ENCODE measurements around the gene CELA1. TPM values are rescaled to one million over a fixed set of nuclear protein-coding genes. Genes with fewer than 3 reads are reported as not detected.

The CELA1 gene
- total RNA-seq, 2 experiments from 2014 or later: not detected

- H3K79me2 ChIP-seq (ENCODE audit: insufficient read depth, low read depth, low read length): no peaks in the 10 kb centered on the region
These were observed 22.4 kb upstream of the CELA1 start for GRCh38 chr12:51368640-51369517.

GRCh38 chr12:51365276-51365675, 18.8 kb upstream of the CELA1 start:
- Histone ChIP-seq H3K27ac (ENCODE audit: low read depth, low read length, poor library complexity, severe bottlenecking) (no peak overlapping the region), H3K79me2 (ENCODE audit: insufficient read depth, low read depth, low read length) (no peaks in the 10 kb centered on the region), H2AFZ (ENCODE audit: low read length) (no peak overlapping the region), H3K9me2 (ENCODE audit: insufficient read depth, low read length) (no peaks in the 10 kb centered on the region), H3K9me3 (ENCODE audit: low read length) (no peaks in the 10 kb centered on the region), H4K20me1 (ENCODE audit: insufficient read depth, low read length) (no peaks in the 10 kb centered on the region), H3K36me3 (ENCODE audit: insufficient read depth, low read length) (no peaks in the 10 kb centered on the region), H3K4me2 (ENCODE audit: low read length) (no peak overlapping the region), H3K4me1 (ENCODE audit: insufficient read depth, low read length, poor library complexity, severe bottlenecking) (peaks cover 21% of the 10 kb centered on the region), H3K4me3 (ENCODE audit: low read depth, low read length, poor library complexity, severe bottlenecking) (no peak overlapping the region)
- intact Hi-C loops (cut with micrococcal nuclease; ENCODE audit: unreplicated experiment): no loop called here
- POLR2A ChIA-PET: no interaction called here
- no peak for DNase-seq (ENCODE audit: low spot score)
- TF ChIP-seq EZH2phosphoT487 (IDR thresholded peaks at IDR 0.05; ENCODE audit: borderline replicate concordance, low read depth, low read length) (no peak), CTCF (conservative IDR thresholded peaks at IDR 0.05; ENCODE audit: low read length) (no peak)
- BruUV-seq (replicated peaks): no TSS peak
- CTCF ChIA-PET (ENCODE audit: unreplicated experiment): no interaction called here

More at GRCh38 chr12:51368640-51369517, 22.4 kb upstream of the CELA1 start:
- H3K36me3 ChIP-seq (ENCODE audit: insufficient read depth, low read length): no peaks in the 10 kb centered on the region
- no peak for TF ChIP-seq CTCF (conservative IDR thresholded peaks at IDR 0.05; ENCODE audit: low read length)
- TF ChIP-seq EZH2phosphoT487 (IDR thresholded peaks at IDR 0.05; ENCODE audit: borderline replicate concordance, low read depth, low read length): no peak
- H3K27ac ChIP-seq (ENCODE audit: low read depth, low read length, poor library complexity, severe bottlenecking): no peak overlapping the region
- ChIA-PET POLR2A (interaction anchor here (0.5 to 1.1 kb wide), 3 partner anchors 19 to 371 kb away, joined by 3 to 6 read pairs (median 3); partner anchors contain the start of gene CSRNP2), CTCF (ENCODE audit: unreplicated experiment) (interaction anchor here (0.6 kb wide), 1 partner anchor 150 kb away, joined by 4 read pairs; no protein-coding TSS in a partner anchor)
- H4K20me1 ChIP-seq (ENCODE audit: insufficient read depth, low read length): peaks cover 7% of the 10 kb centered on the region; the same call in 1 of the 2 replicates
- H3K4me3 ChIP-seq (ENCODE audit: low read depth, low read length, poor library complexity, severe bottlenecking): peak overlapping the region; percentile 8
- BruUV-seq (replicated peaks): no TSS peak
- H2AFZ ChIP-seq (ENCODE audit: low read length): no peak overlapping the region
- H3K9me3 ChIP-seq (ENCODE audit: low read length): no peaks in the 10 kb centered on the region
- intact Hi-C loops (cut with micrococcal nuclease; ENCODE audit: unreplicated experiment): loop anchor here (2.0 kb wide), 1 partner anchor 44 kb away; the partner anchor contains the start of gene BIN2
- H3K9me2 ChIP-seq (ENCODE audit: insufficient read depth, low read length): no peaks in the 10 kb centered on the region
- DNase-seq (ENCODE audit: low spot score): peak; percentile 95
- peak overlapping the region; percentile 50 for H3K4me2 ChIP-seq (ENCODE audit: low read length)
- peaks cover 21% of the 10 kb centered on the region for H3K4me1 ChIP-seq (ENCODE audit: insufficient read depth, low read length, poor library complexity, severe bottlenecking)

- no peak overlapping the region for H3K27ac ChIP-seq (ENCODE audit: low read depth, low read length, poor library complexity, severe bottlenecking)
- no peak overlapping the region for H2AFZ ChIP-seq (ENCODE audit: low read length)
- intact Hi-C loops (cut with micrococcal nuclease; ENCODE audit: unreplicated experiment): no loop called here
- no peak overlapping the region for H3K4me2 ChIP-seq (ENCODE audit: low read length)
- ChIA-PET POLR2A (interaction anchor here (0.6 kb wide), 1 partner anchor 22 kb away, joined by 3 read pairs; no protein-coding TSS in a partner anchor), CTCF (ENCODE audit: unreplicated experiment) (interaction anchor here (0.6 kb wide), 1 partner anchor 83 kb away, joined by 3 read pairs; no protein-coding TSS in a partner anchor)
- H3K79me2 ChIP-seq (ENCODE audit: insufficient read depth, low read depth, low read length): no peaks in the 10 kb centered on the region
- H3K36me3 ChIP-seq (ENCODE audit: insufficient read depth, low read length): no peaks in the 10 kb centered on the region
- no peaks in the 10 kb centered on the region for H4K20me1 ChIP-seq (ENCODE audit: insufficient read depth, low read length)
- H3K4me1 ChIP-seq (ENCODE audit: insufficient read depth, low read length, poor library complexity, severe bottlenecking): peaks cover 14% of the 10 kb centered on the region
- H3K4me3 ChIP-seq (ENCODE audit: low read depth, low read length, poor library complexity, severe bottlenecking): no peak overlapping the region
- no peak for DNase-seq (ENCODE audit: low spot score)
- BruUV-seq (replicated peaks): no TSS peak
- H3K9me2 ChIP-seq (ENCODE audit: insufficient read depth, low read length): no peaks in the 10 kb centered on the region
- H3K9me3 ChIP-seq (ENCODE audit: low read length): no peaks in the 10 kb centered on the region
- TF ChIP-seq CTCF (conservative IDR thresholded peaks at IDR 0.05; ENCODE audit: low read length) (no peak), EZH2phosphoT487 (IDR thresholded peaks at IDR 0.05; ENCODE audit: borderline replicate concordance, low read depth, low read length) (no peak)
These were observed 17.5 kb upstream of the CELA1 start for GRCh38 chr12:51364001-51364400.

All from OCI-LY7 (cell line).